Activated T-helper 17 cell treated with anti-CD3 and anti-CD28 coated beads, Interleukin-2, amount 50 U/mL, for 72 hours (primary cell): ENCODE data around the gene NLRX1. TPM values are rescaled to one million over a fixed set of nuclear protein-coding genes. Genes with fewer than 3 reads are reported as not detected.
"Not testable (repeated sequence)": the region's sequence is repeated elsewhere in the genome, so short reads cannot be mapped to it uniquely, and the experiment has no call there.

Experiments
- ATAC-seq: fragments of 150-1000 bp; cut with Tn5 transposase; replicated peaks from 2 replicates; pipeline ENCODE4 v1.10.0; 2021; ENCODE audit warnings: mild to moderate bottlenecking, moderate library complexity
- H3K27ac Mint-ChIP-seq: one replicate; pipeline ENCODE4 v1.8.0; 2022; ENCODE audit warnings: mixed read lengths
- H3K27me3 Mint-ChIP-seq: one replicate; pipeline ENCODE4 v1.8.0; 2022; ENCODE audit warnings: mixed read lengths
- H3K36me3 Mint-ChIP-seq: one replicate; pipeline ENCODE4 v1.8.0; 2022; ENCODE audit warnings: low read depth, mild to moderate bottlenecking, mixed read lengths
- H3K4me1 Mint-ChIP-seq: one replicate; pipeline ENCODE4 v1.8.0; 2022; ENCODE audit warnings: mixed read lengths
- H3K4me3 Mint-ChIP-seq: one replicate; pipeline ENCODE4 v1.8.0; 2022; ENCODE audit warnings: mild to moderate bottlenecking, mixed read lengths
- H3K9me3 Mint-ChIP-seq: one replicate; pipeline ENCODE4 v1.8.0; 2022; ENCODE audit warnings: mixed read lengths
- total RNA-seq, 2 donors: library from RNA; stranded (reverse); gene quantifications; one replicate each; pipeline ENCODE4 v1.2.3, GENCODE V29; 2022

The NLRX1 gene
- total RNA-seq, 2 donors from 2014 or later = 9.7 to 10.3 TPM

DNA sequence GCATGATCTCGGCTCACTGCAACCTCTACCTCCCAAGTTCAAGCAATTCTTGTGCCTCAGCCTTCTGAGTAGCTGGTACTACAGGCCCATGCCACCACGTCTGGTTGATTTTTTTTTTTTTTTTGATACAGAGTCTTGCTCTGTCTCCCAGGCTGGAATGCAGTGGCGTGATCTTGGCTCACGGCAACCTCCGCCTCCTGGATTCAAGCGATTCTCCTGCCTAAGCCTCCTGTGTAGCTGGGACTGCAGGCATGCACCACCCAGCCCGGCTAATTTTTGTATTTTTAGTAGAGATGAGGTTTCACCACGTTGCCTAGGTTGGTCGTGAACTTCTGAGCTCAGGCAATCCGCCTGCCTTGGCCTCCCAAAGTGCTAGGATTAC is 1.5 kb upstream of the NLRX1 start:
- not testable (repeated sequence) for H3K4me3 Mint-ChIP-seq, ATAC-seq, H3K27ac Mint-ChIP-seq, H3K4me1 Mint-ChIP-seq, H3K36me3 Mint-ChIP-seq, H3K9me3 Mint-ChIP-seq, H3K27me3 Mint-ChIP-seq

DNA sequence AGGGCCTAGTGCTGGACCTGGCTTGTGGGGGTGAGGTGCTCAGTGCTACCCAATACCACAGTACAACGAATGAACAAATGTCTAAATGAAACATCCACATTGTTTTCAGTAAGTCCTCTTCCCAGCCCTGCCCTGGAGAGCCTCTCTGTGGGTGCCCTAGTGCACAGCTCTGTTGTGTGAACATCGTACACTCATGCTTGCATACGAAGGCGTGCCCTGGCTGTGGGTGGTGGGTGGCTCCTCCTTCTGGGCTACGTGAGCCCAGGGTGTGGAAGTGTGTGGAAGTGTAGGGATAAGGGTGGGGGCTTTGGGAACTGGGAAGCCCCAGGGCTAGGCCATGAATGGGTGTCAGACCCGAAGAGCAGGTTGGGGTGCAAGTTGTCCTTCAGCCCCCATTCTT is 592 bp upstream of the NLRX1 start:
- Mint-ChIP-seq H3K36me3 (no peaks in the 10 kb centered on the region), H3K9me3 (no peaks in the 10 kb centered on the region), H3K4me3 (peak overlapping the region; percentile 87)

DNA sequence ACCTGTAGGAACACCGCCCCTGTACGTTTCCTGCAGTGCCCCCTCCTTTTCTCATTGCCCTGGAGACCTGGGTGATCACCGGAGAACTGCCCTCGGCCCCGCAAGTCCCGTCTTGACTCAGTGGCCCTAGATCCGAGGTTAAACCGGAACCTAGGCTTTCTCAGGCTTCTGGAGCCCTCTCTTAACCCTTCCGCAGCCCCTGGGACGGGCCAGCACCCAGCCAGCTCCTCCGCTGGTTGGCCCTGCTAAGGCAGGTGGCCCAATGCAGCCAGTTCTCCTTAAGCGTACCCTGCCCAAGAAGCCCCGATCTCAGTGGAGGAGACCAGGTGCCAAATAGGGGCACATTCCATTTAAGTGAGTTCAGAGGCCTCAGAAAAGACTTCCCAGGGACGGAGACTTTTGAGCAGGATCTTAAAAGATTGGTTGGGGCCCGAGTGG is 776 bp downstream of the NLRX1 start:
- Mint-ChIP-seq H3K27ac (peak overlapping the region; percentile 87), H3K4me3 (peak overlapping the region; percentile 87), H3K36me3 (no peaks in the 10 kb centered on the region), H3K9me3 (no peaks in the 10 kb centered on the region), H3K27me3 (no peaks in the 10 kb centered on the region), H3K4me1 (no peaks in the 10 kb centered on the region)
- ATAC-seq = peak; percentile 57

More for the DNA sequence above, 592 bp upstream of the NLRX1 start:
- ATAC-seq = no peak
- Mint-ChIP-seq H3K27ac (peak overlapping the region; percentile 91), H3K4me1 (no peaks in the 10 kb centered on the region), H3K27me3 (no peaks in the 10 kb centered on the region)

DNA sequence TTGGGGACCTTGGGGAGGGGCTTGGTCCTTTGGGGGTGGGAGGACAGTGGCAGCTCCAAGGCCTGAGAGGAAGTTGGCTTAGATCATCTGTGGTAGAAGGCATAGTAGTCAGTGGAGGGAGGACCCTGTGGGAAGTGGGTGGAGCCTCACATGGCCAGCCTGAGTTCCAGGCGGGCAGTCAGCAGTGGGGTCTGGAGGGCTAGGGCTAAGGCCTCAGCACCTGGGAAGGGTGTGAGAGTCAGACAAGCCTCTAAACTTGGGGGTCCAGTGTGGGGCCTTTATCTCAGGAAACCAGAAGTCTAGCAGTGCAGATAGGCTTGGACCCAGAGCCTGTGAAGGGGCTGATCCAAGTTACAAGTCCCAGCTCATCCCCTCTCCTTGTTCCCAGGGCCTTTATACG is 4.0 kb downstream of the NLRX1 start:
- no peak overlapping the region for H3K27ac Mint-ChIP-seq
- H3K36me3 Mint-ChIP-seq = no peaks in the 10 kb centered on the region

DNA sequence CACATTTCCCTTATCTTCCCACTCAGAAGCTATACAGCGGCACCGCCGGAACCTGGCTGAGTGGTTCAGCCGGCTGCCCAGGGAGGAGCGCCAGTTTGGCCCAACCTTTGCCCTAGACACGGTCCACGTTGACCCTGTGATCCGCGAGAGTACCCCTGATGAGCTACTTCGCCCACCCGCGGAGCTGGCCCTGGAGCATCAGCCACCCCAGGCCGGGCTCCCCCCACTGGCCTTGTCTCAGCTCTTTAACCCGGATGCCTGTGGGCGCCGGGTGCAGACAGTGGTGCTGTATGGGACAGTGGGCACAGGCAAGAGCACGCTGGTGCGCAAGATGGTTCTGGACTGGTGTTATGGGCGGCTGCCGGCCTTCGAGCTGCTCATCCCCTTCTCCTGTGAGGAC is 4.9 kb downstream of the NLRX1 start:
- Mint-ChIP-seq H3K9me3 (no peaks in the 10 kb centered on the region), H3K36me3 (no peaks in the 10 kb centered on the region), H3K4me3 (no peak overlapping the region), H3K27me3 (no peaks in the 10 kb centered on the region), H3K27ac (no peak overlapping the region), H3K4me1 (no peaks in the 10 kb centered on the region)
- no peak for ATAC-seq

More for the DNA sequence above, 4.0 kb downstream of the NLRX1 start:
- ATAC-seq = no peak
- Mint-ChIP-seq H3K27me3 (no peaks in the 10 kb centered on the region), H3K4me1 (no peaks in the 10 kb centered on the region), H3K9me3 (no peaks in the 10 kb centered on the region), H3K4me3 (no peak overlapping the region)

DNA sequence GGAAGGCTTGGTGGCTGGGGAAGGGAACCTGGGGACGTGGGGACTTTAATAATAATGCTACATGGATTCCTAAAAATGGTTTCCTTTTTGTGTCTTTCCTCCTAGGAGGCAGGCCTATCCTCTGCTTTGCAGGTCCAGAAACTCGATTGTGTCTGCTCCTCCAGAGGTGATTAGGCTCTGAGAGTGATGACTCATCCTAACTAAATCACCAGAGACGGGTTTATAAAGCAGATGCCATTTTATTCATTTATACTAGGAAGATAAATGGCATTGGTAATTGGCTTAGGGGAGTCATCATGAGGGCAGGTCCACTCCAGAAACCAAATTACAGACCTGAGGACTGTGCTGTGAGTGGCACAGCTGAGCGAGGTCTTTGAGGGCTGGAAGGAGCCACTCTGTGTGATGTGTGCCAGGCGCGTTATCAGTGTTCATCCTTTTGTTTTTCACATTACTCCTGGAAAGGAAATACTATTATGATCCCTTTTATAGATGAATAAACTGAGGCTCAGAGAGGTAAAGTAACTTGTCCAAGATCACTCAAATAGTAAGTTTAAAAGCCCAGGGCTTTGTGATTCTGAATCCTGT is 7.1 kb downstream of the NLRX1 start:
- ATAC-seq = peak; percentile 66
- H3K4me3 Mint-ChIP-seq = no peak overlapping the region
- H3K27me3 Mint-ChIP-seq = no peaks in the 10 kb centered on the region
- peaks cover 5% of the 10 kb centered on the region for H3K36me3 Mint-ChIP-seq
- H3K4me1 Mint-ChIP-seq = no peaks in the 10 kb centered on the region
- no peaks in the 10 kb centered on the region for H3K9me3 Mint-ChIP-seq
- no peak overlapping the region for H3K27ac Mint-ChIP-seq

DNA sequence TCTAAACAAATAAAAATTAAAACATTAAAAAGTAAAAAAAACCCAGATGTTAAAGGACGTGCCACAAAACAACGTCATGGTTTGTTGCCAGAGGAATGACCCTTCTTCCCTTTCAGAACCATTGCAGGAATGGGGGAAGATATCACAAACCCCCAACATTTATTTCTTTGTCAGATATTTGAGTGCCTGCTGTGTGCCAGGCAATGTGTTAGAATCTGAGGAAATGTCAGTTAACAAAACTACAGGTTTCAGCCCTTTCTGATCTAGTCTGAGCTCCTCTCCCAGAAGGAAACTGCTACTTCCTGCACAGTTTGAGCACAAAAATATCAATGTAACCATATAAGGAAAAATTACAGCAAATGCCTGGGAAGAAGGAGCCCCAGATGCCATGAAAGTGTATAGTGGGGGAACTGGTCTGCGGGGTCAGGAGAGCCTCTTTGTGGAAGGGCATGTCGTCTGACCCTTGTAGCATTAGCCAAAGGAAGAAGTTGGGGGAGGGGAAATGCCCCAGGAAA is 9.7 kb downstream of the NLRX1 start:
- no peaks in the 10 kb centered on the region for H3K9me3 Mint-ChIP-seq
- peak overlapping the region; percentile 54 for H3K27ac Mint-ChIP-seq
- H3K4me1 Mint-ChIP-seq = no peaks in the 10 kb centered on the region
- no peaks in the 10 kb centered on the region for H3K27me3 Mint-ChIP-seq
- ATAC-seq = no peak
- H3K4me3 Mint-ChIP-seq = no peak overlapping the region
- H3K36me3 Mint-ChIP-seq = peaks cover 5% of the 10 kb centered on the region

DNA sequence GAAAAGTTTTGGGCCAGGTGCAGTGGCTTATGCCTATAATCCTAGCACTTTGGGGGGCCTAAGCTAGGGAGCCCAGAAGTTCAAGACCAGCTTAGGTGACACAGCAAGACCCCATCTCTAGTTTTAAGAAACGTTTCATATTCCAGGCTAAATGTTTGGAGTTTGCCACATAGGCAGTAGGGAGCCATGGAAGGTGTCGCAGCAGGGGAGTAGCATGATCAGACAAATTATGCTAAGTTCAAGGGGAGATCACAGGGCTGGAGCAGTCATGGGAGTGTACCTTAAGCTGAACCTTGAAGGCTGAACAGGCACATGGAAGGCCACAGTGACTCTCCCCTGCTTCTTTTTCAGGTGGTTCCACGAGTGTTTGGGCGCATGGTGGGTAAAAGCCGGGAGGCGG is 10.8 kb downstream of the NLRX1 start:
- H3K4me3 Mint-ChIP-seq = no peak overlapping the region
- H3K9me3 Mint-ChIP-seq = no peaks in the 10 kb centered on the region
- no peaks in the 10 kb centered on the region for H3K4me1 Mint-ChIP-seq
- no peak for ATAC-seq
- no peaks in the 10 kb centered on the region for H3K27me3 Mint-ChIP-seq
- H3K36me3 Mint-ChIP-seq = peaks cover 5% of the 10 kb centered on the region
- H3K27ac Mint-ChIP-seq = no peak overlapping the region

DNA sequence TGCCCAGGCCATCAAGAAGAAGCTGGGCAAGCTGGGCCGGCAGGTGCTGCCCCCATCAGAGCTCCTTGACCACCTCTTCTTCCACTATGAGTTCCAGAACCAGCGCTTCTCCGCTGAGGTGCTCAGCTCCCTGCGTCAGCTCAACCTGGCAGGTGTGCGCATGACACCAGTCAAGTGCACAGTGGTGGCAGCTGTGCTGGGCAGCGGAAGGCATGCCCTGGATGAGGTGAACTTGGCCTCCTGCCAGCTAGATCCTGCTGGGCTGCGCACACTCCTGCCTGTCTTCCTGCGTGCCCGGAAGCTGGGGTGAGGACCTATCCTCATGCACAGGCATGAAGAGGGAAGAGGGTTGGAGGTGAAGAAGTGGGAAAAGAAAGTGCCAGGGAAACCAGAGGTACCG is 11.5 kb downstream of the NLRX1 start:
- Mint-ChIP-seq H3K36me3 (peaks cover 5% of the 10 kb centered on the region), H3K4me3 (no peak overlapping the region), H3K9me3 (no peaks in the 10 kb centered on the region), H3K27ac (no peak overlapping the region), H3K4me1 (no peaks in the 10 kb centered on the region), H3K27me3 (no peaks in the 10 kb centered on the region)
- ATAC-seq = no peak

DNA sequence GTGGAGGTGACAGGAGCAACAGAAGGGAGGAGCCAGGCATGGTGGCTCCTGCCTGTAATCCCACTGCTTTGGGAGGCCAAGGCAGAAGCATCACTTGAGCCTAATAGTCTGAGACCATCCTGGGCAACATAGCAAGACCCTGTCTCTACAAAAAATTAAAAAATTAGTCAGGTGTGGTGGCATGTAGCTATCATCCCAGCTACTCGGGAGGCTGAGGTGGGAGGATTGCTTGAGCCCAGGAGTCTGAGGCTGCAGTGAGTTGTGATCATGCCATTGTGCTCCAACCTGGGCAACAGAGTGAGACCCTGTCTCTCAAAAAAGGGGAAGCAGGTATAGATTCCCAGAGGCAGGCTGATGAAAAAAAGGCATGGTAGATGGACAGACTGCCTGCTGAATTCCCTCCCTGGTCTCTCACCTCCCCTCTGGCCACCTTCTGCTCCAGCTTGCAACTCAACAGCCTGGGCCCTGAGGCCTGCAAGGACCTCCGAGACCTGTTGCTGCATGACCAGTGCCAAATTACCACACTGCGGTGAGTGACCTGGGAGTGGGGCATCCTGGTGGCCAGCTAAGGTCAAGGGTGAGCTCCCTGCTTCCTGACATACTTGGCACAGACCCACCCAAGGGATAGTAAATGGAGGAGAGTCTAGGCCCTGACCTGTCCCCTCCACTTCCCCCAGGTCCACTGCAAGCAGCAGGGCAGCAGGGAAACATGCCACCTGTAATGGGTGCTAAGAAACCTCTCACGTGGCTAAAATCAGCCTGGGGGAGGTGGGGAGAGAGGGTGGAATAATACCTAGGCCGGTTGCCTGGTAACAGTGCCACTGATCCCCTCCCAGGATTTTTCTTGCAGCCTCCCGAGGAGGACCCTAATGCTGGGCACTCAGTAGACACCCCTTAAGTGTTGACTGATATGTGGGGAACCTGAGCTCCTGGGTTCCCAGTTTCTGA is 12.5 kb downstream of the NLRX1 start:
- H3K9me3 Mint-ChIP-seq = no peaks in the 10 kb centered on the region
- no peaks in the 10 kb centered on the region for H3K4me1 Mint-ChIP-seq
- peaks cover 5% of the 10 kb centered on the region for H3K36me3 Mint-ChIP-seq
- no peak overlapping the region for H3K27ac Mint-ChIP-seq
- ATAC-seq = no peak
- H3K27me3 Mint-ChIP-seq = peaks cover under 1% of the 10 kb centered on the region
- H3K4me3 Mint-ChIP-seq = no peak overlapping the region

DNA sequence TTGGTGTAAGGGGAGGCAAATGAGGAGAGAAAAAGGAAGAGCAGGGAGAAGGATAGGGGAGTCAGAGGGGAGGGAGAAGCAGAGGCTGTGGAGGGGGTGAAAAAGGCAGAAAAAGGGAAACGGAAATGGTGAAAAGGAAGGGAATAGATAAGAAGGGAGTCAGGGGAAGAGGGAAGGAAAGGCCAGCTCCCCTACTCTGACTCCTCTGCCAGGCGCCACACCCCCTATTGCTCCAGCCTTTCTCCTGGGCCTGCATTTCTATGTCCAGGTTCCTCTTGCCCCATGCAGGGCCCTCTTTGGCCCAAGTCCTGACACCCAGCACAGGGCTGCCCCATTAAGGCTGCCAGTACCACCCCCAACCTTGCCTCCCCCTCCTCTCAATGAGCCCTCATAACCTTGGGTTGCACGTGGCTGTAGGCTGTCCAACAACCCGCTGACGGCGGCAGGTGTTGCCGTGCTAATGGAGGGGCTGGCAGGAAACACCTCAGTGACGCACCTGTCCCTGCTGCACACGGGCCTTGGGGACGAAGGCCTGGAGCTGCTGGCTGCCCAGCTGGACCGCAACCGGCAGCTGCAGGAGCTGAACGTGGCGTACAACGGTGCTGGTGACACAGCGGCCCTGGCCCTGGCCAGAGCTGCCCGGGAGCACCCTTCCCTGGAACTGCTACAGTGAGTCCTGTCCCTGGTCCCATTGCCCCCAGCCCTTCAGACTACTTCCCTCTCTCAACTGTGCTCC is 13.3 kb downstream of the NLRX1 start:
- H3K27me3 Mint-ChIP-seq = peaks cover 3% of the 10 kb centered on the region
- H3K27ac Mint-ChIP-seq = no peak overlapping the region
- no peak for ATAC-seq
- H3K36me3 Mint-ChIP-seq = peaks cover 5% of the 10 kb centered on the region
- H3K4me1 Mint-ChIP-seq = no peaks in the 10 kb centered on the region
- H3K9me3 Mint-ChIP-seq = no peaks in the 10 kb centered on the region
- no peak overlapping the region for H3K4me3 Mint-ChIP-seq

DNA sequence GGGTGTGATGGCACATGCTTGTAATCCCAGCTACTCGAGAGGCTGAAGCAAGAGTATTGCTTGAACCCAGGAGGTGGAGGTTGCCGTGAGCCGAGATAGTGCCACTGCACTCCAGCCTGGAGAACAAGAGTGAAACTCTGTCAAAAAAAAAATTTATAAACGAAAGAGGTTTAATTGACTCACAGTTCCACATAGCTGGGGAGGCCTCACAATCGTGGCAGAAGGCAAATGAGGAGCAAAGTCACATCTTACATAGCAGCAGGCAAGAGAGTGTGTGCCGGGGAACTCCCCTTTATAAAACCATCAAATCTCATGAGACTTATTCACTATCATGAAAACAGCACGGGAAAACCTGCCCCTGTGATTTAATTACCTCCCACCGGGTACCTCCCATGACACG is 15.9 kb downstream of the NLRX1 start:
- H3K4me3 Mint-ChIP-seq, H3K27me3 Mint-ChIP-seq, H3K4me1 Mint-ChIP-seq, H3K9me3 Mint-ChIP-seq, H3K36me3 Mint-ChIP-seq, H3K27ac Mint-ChIP-seq: not testable (repeated sequence)
- peak; percentile 62 for ATAC-seq

DNA sequence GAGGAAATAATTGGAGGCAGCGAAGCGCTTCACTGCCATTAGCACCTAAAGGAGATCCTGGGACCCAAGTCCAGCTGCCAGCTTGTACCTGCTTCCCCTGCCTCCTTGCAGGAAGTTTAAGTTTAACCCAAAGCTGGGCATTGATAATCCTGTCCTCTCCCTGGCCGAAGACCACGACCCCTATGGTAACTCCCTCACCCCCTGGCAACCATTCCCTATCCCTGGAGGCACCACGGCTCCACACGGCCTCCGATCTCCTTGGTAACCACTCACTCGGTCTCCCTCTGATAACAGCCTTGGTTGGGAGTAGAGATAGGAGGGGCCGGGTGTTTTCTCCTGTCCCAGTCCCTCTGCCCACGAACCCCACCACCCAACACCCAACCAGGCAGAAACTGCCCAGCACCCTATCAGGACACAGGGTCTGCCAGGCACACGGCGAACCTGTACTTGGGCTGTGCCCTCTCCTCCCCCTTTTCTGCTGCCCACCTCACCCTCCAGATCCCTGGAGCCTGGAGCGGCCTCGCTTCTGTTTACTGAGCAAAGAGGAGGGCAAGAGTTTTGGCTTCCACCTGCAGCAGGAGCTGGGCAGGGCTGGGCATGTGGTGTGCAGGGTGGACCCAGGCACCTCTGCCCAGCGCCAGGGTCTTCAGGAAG is 17.6 kb downstream of the NLRX1 start:
- no peaks in the 10 kb centered on the region for H3K4me1 Mint-ChIP-seq
- no peak for ATAC-seq
- H3K9me3 Mint-ChIP-seq = no peaks in the 10 kb centered on the region
- peaks cover 3% of the 10 kb centered on the region for H3K27me3 Mint-ChIP-seq
- H3K27ac Mint-ChIP-seq = no peak overlapping the region
- H3K36me3 Mint-ChIP-seq = no peaks in the 10 kb centered on the region
- H3K4me3 Mint-ChIP-seq = no peak overlapping the region
